ENCODE results near the gene TRAT1.

The TRAT1 gene

DNA sequence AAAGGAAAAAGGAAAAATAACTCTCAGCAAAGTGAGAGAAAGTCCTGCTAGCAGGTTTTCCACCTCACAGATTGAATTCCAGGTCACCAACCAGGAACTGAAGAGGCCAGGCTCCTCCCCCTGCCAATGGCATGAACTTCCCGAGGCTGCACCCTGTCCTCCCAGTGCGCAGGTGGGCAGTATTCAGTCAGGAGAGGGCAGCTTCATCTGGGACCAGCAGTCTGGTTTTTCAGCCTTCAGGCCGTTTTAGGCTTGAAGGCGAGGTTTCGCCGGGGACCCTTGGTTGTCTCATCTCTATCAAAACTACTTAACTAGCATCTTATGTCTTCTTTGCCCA, 41.2 kb downstream of the TRAT1 start:
- H3K27me3 ChIP-seq (ENCODE audit: control insufficient read depth, insufficient read depth, low read length), result no peaks in the 10 kb centered on the region
- no peaks in the 10 kb centered on the region for H3K4me1 ChIP-seq (ENCODE audit: control insufficient read depth, insufficient read depth, low read length)
- no peak overlapping the region for H3K27ac ChIP-seq (ENCODE audit: low read depth, low read length)
- no peaks in the 10 kb centered on the region for H3K36me3 ChIP-seq (ENCODE audit: control insufficient read depth, insufficient read depth, low read length)
- no peak overlapping the region for H3K9ac ChIP-seq (ENCODE audit: low read length)
- no peak overlapping the region for H3K4me3 ChIP-seq (ENCODE audit: low read length)

DNA sequence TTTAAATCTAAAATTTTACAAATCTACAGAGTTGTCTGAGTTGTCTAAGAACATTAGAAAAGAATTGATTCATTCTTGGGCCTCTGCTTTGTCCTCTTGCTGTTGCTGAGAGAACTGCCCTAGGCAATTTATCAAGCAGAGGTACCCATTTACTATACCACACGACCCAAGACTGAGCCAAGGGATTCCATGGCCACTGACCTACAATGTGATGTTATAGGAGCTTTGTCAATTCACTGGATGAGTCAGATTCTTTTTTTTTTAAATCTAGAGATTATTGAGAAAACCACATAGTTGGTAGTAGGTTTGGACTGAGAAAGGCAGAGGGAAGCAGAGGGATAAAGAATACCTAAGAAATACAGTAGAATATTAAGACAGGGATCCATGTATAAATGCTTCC, 55.3 kb downstream of the TRAT1 start:
- H3K4me1 ChIP-seq (ENCODE audit: control insufficient read depth, insufficient read depth, low read length), result no peaks in the 10 kb centered on the region
- no peak overlapping the region for H3K9ac ChIP-seq (ENCODE audit: low read length)
- no peaks in the 10 kb centered on the region for H3K27me3 ChIP-seq (ENCODE audit: control insufficient read depth, insufficient read depth, low read length)
- no peak overlapping the region for H3K27ac ChIP-seq (ENCODE audit: low read depth, low read length)
- H3K36me3 ChIP-seq (ENCODE audit: control insufficient read depth, insufficient read depth, low read length), result no peaks in the 10 kb centered on the region
- H3K4me3 ChIP-seq (ENCODE audit: low read length), result no peak overlapping the region

DNA sequence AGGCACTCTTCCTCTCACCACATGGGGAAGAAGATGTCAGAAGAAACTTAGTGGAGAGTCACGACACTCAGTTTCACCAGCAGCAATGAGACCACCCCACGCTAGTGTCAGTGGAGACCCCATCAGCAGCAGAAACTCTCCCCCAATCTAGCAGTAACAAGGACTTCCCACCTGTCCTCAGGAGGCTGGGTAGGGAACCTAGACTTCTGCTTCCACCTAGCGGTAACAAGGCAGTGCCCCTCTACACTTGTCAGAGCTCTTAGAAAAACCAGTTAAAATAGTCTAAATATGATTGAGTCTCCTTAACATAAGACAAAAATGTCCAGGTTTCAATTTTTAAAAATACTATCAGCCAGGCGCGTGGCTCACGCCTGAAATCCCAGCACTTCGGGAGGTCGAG, 57.3 kb downstream of the TRAT1 start:
- H3K9ac ChIP-seq (ENCODE audit: low read length), result no peak overlapping the region
- no peak overlapping the region for H3K4me3 ChIP-seq (ENCODE audit: low read length)
- no peaks in the 10 kb centered on the region for H3K27me3 ChIP-seq (ENCODE audit: control insufficient read depth, insufficient read depth, low read length)
- H3K4me1 ChIP-seq (ENCODE audit: control insufficient read depth, insufficient read depth, low read length), result no peaks in the 10 kb centered on the region
- H3K36me3 ChIP-seq (ENCODE audit: control insufficient read depth, insufficient read depth, low read length), result no peaks in the 10 kb centered on the region
- H3K27ac ChIP-seq (ENCODE audit: low read depth, low read length), result no peak overlapping the region

DNA sequence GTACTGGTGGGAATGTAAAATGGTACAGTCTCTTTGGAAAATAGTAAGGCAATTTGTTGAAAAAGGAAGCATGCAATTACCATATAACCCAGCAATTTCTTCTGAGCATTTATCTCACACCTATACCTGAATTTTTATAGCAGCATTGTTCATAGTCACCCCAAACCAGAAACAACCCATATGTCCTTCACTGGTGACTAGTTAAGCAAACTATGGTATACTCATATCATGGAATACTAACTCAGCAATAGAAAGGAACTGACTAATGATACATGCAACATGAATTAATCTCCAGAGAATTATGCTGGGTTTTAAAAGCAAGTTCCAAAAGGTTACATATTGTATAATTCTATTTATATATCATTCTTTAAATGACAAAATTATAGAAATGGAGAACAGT, 60.2 kb downstream of the TRAT1 start:
- Histone ChIP-seq H3K4me1 (ENCODE audit: control insufficient read depth, insufficient read depth, low read length) (no peaks in the 10 kb centered on the region), H3K36me3 (ENCODE audit: control insufficient read depth, insufficient read depth, low read length) (no peaks in the 10 kb centered on the region), H3K27ac (ENCODE audit: low read depth, low read length) (no peak overlapping the region), H3K9ac (ENCODE audit: low read length) (no peak overlapping the region), H3K27me3 (ENCODE audit: control insufficient read depth, insufficient read depth, low read length) (no peaks in the 10 kb centered on the region), H3K4me3 (ENCODE audit: low read length) (no peak overlapping the region)

DNA sequence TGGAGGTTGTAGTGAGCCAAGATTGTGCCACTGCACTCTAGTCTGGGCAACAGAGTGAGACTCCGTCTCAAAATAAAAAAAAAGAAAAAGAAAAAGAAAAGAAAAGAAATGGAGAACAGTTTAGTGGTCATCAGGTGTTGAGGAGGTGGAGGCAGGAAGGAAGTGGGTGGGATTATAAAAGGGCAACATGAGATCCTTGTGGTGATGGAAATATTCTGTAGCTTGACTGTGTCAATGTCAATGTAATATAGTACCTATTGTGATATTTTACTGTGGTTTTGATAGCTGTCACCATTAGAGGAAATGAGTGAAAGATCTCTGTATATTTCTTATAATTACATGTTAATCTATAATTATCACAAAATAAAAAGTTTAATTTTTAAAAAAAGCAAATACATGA, 60.8 kb downstream of the TRAT1 start:
- H3K4me1 ChIP-seq (ENCODE audit: control insufficient read depth, insufficient read depth, low read length), result no peaks in the 10 kb centered on the region
- H3K27me3 ChIP-seq (ENCODE audit: control insufficient read depth, insufficient read depth, low read length), result no peaks in the 10 kb centered on the region
- H3K36me3 ChIP-seq (ENCODE audit: control insufficient read depth, insufficient read depth, low read length), result no peaks in the 10 kb centered on the region
- no peak overlapping the region for H3K9ac ChIP-seq (ENCODE audit: low read length)
- no peak overlapping the region for H3K27ac ChIP-seq (ENCODE audit: low read depth, low read length)
- no peak overlapping the region for H3K4me3 ChIP-seq (ENCODE audit: low read length)

DNA sequence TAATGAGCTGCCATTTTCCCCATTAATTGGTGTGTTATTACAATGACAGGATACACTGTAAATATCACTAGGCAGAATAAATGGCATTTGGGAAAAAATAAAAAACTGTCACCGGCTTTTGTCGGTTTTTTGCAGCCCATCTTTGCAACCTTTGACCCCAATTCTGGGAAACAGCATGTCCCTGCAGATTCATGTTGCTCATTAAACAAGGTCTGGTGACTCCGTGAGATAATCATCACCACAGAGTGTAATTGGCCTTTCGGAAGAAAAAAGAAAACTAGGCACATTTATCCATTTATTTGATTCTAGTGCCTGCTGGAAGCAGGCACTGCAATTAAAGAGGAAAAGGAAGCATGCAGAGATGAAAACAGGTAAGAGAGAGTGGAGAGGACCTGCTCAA, 64.5 kb downstream of the TRAT1 start:
- no peaks in the 10 kb centered on the region for H3K36me3 ChIP-seq (ENCODE audit: control insufficient read depth, insufficient read depth, low read length)
- H3K27ac ChIP-seq (ENCODE audit: low read depth, low read length), result no peak overlapping the region
- no peaks in the 10 kb centered on the region for H3K27me3 ChIP-seq (ENCODE audit: control insufficient read depth, insufficient read depth, low read length)
- H3K9ac ChIP-seq (ENCODE audit: low read length), result no peak overlapping the region
- H3K4me3 ChIP-seq (ENCODE audit: low read length), result no peak overlapping the region
- H3K4me1 ChIP-seq (ENCODE audit: control insufficient read depth, insufficient read depth, low read length), result no peaks in the 10 kb centered on the region

DNA sequence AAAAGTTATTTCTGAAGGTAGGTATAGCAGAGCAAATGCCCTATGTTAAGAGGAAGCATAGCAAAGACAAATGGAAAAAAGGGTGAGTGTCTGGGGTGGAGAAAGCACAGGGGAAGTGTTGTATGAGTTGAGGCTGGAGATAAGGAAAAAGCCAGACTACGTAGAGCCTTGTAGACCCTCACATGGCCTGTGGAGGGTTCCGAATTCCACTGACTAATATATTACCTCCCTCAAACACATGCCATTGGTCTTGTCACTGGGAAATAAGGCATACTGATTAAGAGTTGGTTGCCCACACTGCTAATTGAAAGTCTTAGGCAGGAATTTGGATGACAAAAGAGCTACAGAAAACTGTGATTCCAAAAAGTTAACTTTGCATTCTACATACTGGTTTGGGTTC, 65.2 kb downstream of the TRAT1 start:
- Histone ChIP-seq H3K27me3 (ENCODE audit: control insufficient read depth, insufficient read depth, low read length) (no peaks in the 10 kb centered on the region), H3K4me1 (ENCODE audit: control insufficient read depth, insufficient read depth, low read length) (no peaks in the 10 kb centered on the region), H3K27ac (ENCODE audit: low read depth, low read length) (no peak overlapping the region), H3K4me3 (ENCODE audit: low read length) (no peak overlapping the region), H3K36me3 (ENCODE audit: control insufficient read depth, insufficient read depth, low read length) (no peaks in the 10 kb centered on the region), H3K9ac (ENCODE audit: low read length) (no peak overlapping the region)

DNA sequence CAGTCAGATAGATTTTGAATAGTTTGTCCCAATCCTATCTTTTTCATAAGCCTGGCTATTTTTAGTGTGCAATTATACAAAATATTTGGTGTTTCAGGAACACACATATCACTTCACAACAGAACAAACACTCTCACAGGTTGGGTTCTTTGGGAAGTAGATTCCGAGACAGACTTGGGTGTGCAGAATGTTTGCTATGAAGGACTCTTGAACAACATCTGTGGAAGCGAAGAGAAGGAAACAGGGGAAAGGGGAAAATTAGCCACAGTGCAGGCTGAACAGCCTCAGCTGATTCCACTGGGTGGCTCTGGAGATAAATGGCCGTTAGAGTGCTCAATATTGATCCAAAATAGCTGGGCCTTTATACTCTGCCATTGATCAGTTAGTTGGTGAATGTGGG, 69.2 kb downstream of the TRAT1 start:
- Histone ChIP-seq H3K27ac (ENCODE audit: low read depth, low read length) (no peak overlapping the region), H3K9ac (ENCODE audit: low read length) (no peak overlapping the region), H3K36me3 (ENCODE audit: control insufficient read depth, insufficient read depth, low read length) (no peaks in the 10 kb centered on the region), H3K4me1 (ENCODE audit: control insufficient read depth, insufficient read depth, low read length) (no peaks in the 10 kb centered on the region), H3K4me3 (ENCODE audit: low read length) (no peak overlapping the region), H3K27me3 (ENCODE audit: control insufficient read depth, insufficient read depth, low read length) (no peaks in the 10 kb centered on the region)

DNA sequence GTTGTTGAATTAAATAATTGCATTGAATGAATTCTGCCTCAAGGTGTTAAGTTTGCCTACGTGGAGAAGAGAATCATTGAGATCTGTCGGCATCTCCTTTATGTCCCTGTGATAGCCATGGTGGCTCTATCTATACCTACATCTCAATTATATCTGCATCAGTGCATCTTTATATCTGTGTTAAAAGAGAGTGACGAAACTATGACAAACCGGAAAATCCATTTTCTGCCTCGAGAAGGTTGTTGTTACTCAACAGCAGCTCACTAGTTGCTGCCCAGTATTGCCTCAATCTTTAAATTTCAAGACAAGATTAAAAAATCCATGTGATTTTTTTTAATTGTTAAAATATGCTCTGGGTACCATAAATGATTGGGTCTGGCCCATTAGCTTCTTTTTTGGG, 72.4 kb downstream of the TRAT1 start:
- no peaks in the 10 kb centered on the region for H3K36me3 ChIP-seq (ENCODE audit: control insufficient read depth, insufficient read depth, low read length)
- no peak overlapping the region for H3K9ac ChIP-seq (ENCODE audit: low read length)
- H3K4me1 ChIP-seq (ENCODE audit: control insufficient read depth, insufficient read depth, low read length), result no peaks in the 10 kb centered on the region
- no peak overlapping the region for H3K4me3 ChIP-seq (ENCODE audit: low read length)
- no peaks in the 10 kb centered on the region for H3K27me3 ChIP-seq (ENCODE audit: control insufficient read depth, insufficient read depth, low read length)
- no peak overlapping the region for H3K27ac ChIP-seq (ENCODE audit: low read depth, low read length)

DNA sequence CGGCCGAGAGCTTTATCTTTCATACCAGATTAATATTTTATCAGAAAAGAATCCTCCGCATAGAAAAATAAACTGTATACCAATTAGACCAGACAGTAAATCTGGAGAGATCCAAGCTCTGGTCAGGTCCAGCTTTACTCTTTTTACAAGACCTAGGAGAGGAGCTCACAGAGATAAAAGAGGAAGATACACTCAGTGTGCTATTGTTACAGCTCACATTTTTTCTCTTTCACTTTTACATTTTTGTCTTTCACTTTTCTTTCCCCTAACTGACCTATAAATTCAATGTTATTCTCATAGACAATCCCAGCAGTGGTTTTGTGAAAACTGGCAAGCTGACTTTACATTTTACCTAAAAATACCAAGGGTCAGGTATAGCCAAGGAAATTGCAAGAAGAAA, 75.3 kb downstream of the TRAT1 start:
- Histone ChIP-seq H3K9ac (ENCODE audit: low read length) (no peak overlapping the region), H3K4me3 (ENCODE audit: low read length) (no peak overlapping the region), H3K36me3 (ENCODE audit: control insufficient read depth, insufficient read depth, low read length) (no peaks in the 10 kb centered on the region), H3K4me1 (ENCODE audit: control insufficient read depth, insufficient read depth, low read length) (no peaks in the 10 kb centered on the region), H3K27me3 (ENCODE audit: control insufficient read depth, insufficient read depth, low read length) (no peaks in the 10 kb centered on the region), H3K27ac (ENCODE audit: low read depth, low read length) (no peak overlapping the region)

DNA sequence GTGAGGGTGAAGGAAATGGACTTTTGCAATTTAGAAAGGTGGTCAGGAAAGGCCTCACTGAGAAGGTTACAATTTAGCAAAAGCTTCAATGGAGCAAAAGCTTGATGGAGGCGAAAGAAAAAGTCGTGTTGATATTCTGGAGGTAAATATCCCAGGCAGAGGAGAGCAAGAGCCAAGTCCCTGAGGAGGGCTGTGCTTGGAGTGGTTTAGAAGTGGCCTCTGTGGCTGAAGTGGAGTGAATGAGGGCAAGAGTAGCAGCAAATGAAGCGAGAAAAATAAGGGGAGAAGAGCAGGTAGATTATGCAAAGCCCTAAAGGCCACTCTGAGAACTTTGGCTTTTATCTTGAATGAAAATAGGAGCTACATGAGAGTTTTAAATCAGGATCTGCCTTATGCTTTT, 76.9 kb downstream of the TRAT1 start:
- Histone ChIP-seq H3K27ac (ENCODE audit: low read depth, low read length) (no peak overlapping the region), H3K4me1 (ENCODE audit: control insufficient read depth, insufficient read depth, low read length) (no peaks in the 10 kb centered on the region), H3K27me3 (ENCODE audit: control insufficient read depth, insufficient read depth, low read length) (no peaks in the 10 kb centered on the region), H3K36me3 (ENCODE audit: control insufficient read depth, insufficient read depth, low read length) (no peaks in the 10 kb centered on the region), H3K9ac (ENCODE audit: low read length) (no peak overlapping the region), H3K4me3 (ENCODE audit: low read length) (no peak overlapping the region)
